ENCODE data around the gene TSC22D1.

DNA sequence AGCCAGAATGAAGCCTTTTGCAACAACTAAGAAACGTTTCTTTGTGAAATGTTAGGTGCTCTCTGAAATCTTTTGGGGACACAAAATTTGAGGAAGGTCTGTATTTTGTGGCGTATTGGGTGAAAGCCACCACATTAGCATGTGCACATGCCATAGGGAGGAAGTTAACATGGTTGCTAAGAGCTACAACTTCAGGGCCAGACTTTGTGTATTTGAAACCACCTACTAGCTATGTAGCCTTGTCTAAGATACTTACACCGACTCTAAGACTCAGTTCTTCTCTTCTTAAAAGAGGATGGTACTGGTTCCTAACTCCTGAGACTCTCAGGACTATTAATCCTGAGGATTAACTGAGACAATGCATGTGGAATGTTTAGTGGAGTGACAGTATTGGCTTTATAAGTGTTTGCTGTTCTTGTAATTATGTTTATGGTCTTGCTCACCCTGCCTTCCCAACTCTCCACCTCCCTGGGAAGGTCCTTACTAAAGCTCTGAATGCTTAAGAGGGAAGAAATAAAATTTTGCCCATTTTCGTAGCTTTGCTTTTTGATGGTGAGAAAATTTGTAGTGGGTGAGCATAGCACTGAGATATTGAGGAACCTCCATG lies 187.0 kb downstream of the TSC22D1 start:
- TF ChIP-seq CTCF (IDR thresholded peaks at IDR 0.05; ENCODE audit: poor library complexity) = no peak
- no peak for TF ChIP-seq EZH2phosphoT487 (IDR thresholded peaks at IDR 0.05; ENCODE audit: low read depth, severe bottlenecking, unreplicated experiment)
- TF ChIP-seq EZH2 (IDR thresholded peaks at IDR 0.05; ENCODE audit: borderline replicate concordance) = no peak

Data from hepatocyte (in vitro differentiated cells).